H1 (cell line): ENCODE measurements around the gene NR3C1. TPM values are rescaled to one million over a fixed set of nuclear protein-coding genes. Genes with fewer than 3 reads are reported as not detected.

ENCODE experiments used
- CTCF ChIA-PET: fragments of 300-600 bp; sonication (Branson Sonifier 250); formaldehyde crosslinking; loops from one replicate; lab custom pipeline; 2021; ENCODE audit not compliant: partially characterized antibody; lab: Charles Lee
- POLR2A ChIA-PET: fragments of 300-600 bp; sonication (Branson Sonifier 250); formaldehyde crosslinking; loops from one replicate; lab custom pipeline; 2021; ENCODE audit warnings: inconsistent platforms; ENCODE audit not compliant: partially characterized antibody; lab: Charles Lee
- DNase-seq, 2 experiments: peaks; one replicate each; pipeline versions ENCODE4 v3.0.0 to v3.0.0-alpha.2; 2010 to 2022; ENCODE audit warnings: low spot score in 2 of 2, low read depth in 1 of 2, mixed read lengths in 1 of 2
- FAIRE-seq: peaks from 2 replicates; lab custom pipeline; 2011; peaks lifted over from hg19 to GRCh38; lab: Jason Lieb, UNC
- H2AFZ ChIP-seq: 2 replicates; pipeline ENCODE4 v1.8.1; 2012; ENCODE audit warnings: low read length, inconsistent platforms
- H2AK5ac ChIP-seq: 2 replicates; pipeline ENCODE4 v1.6.1; 2013; ENCODE audit warnings: low read depth, low read length
- H2BK120ac ChIP-seq: replicated peaks from 2 replicates; pipeline ENCODE3; 2013; ENCODE audit warnings: low read depth, low read length, inconsistent platforms
- H2BK12ac ChIP-seq: 2 replicates; pipeline ENCODE4 v1.6.1; 2013; ENCODE audit warnings: low read depth, low read length
- H2BK15ac ChIP-seq: 2 replicates; pipeline ENCODE4 v1.6.1; 2013; ENCODE audit warnings: low read length
- H2BK20ac ChIP-seq: 2 replicates; pipeline ENCODE4 v1.6.1; 2013; ENCODE audit warnings: low read length
- H2BK5ac ChIP-seq: 2 replicates; pipeline ENCODE4 v1.6.1; 2013; ENCODE audit warnings: low read depth, low read length
- H3K14ac ChIP-seq: 2 replicates; pipeline ENCODE4 v1.6.1; 2013; ENCODE audit warnings: inconsistent platforms; ENCODE audit not compliant: insufficient read length
- H3K18ac ChIP-seq: 2 replicates; pipeline ENCODE4 v1.6.1; 2013; ENCODE audit warnings: low read length; ENCODE audit errors: extremely low read depth
- H3K23ac ChIP-seq: 2 replicates; pipeline ENCODE4 v1.6.1; 2013; ENCODE audit warnings: inconsistent platforms; ENCODE audit not compliant: insufficient read length
- H3K23me2 ChIP-seq: 2 replicates; pipeline ENCODE4 v1.6.1; 2013; ENCODE audit warnings: low read depth, low read length
- H3K27ac ChIP-seq: 2 replicates; pipeline ENCODE4 v1.6.1; 2011; ENCODE audit warnings: low read depth, low read length, inconsistent platforms
- H3K27me3 ChIP-seq, 4 experiments: replicated peaks in 1 of 4; 1 replicate in 1 of 4; 2 replicates in 3 of 4; pipeline versions ENCODE4 v1.6.1 to v1.8.1; 2011 to 2013; ENCODE audit warnings: low read length in 3 of 4, mild to moderate bottlenecking in 3 of 4, inconsistent platforms in 2 of 4, mixed read lengths in 2 of 4, moderate library complexity in 1 of 4; ENCODE audit not compliant: control insufficient read depth in 3 of 4, insufficient read depth in 3 of 4; ENCODE audit errors: extremely low read depth in 1 of 4
- H3K36me3 ChIP-seq, 4 experiments: 2 replicates each; pipeline versions ENCODE4 v1.6.1 to v1.8.1; 2011 to 2013; ENCODE audit warnings: mild to moderate bottlenecking in 4 of 4, low read length in 3 of 4, moderate library complexity in 2 of 4, control low read depth in 1 of 4, inconsistent platforms in 1 of 4; ENCODE audit not compliant: insufficient read depth in 4 of 4, control insufficient read depth in 2 of 4
- H3K4ac ChIP-seq: replicated peaks from 2 replicates; pipeline ENCODE3; 2013; ENCODE audit warnings: low read length, low read depth, mixed read lengths, inconsistent platforms; ENCODE audit not compliant: insufficient read length
- H3K4me1 ChIP-seq, 4 experiments: replicated peaks in 1 of 4; 1 replicate in 1 of 4; 2 replicates in 3 of 4; pipeline versions ENCODE4 v1.6.1 to v1.8.1; 2011 to 2013; ENCODE audit warnings: low read length in 3 of 4, inconsistent platforms in 2 of 4, mixed read lengths in 1 of 4; ENCODE audit not compliant: insufficient read depth in 4 of 4, control insufficient read depth in 3 of 4
- H3K4me2 ChIP-seq, 2 experiments: 2 replicates each; pipeline versions ENCODE4 v1.6.1 to v1.8.1; 2011 to 2013; ENCODE audit warnings: low read depth in 2 of 2, low read length in 2 of 2, control low read depth in 1 of 2, inconsistent platforms in 1 of 2, mild to moderate bottlenecking in 1 of 2; ENCODE audit not compliant: insufficient read depth in 1 of 2
- H3K4me3 ChIP-seq, 4 experiments: fragments of 200-600, 300-600 bp in 1 of 4; sonication (generic), shearing (Covaris generic), sonication (Bioruptor Twin) in 1 of 4; 2 replicates each; pipeline versions ENCODE4 v1.5.1 to v1.8.1; 2011 to 2016; ENCODE audit warnings: low read length in 4 of 4, low read depth in 3 of 4, control low read depth in 2 of 4, inconsistent platforms in 2 of 4, mild to moderate bottlenecking in 2 of 4, mixed read lengths in 1 of 4, moderate library complexity in 1 of 4; ENCODE audit not compliant: insufficient read depth in 2 of 4; ENCODE audit errors: extremely low read depth in 1 of 4
- H3K56ac ChIP-seq: replicated peaks from 2 replicates; pipeline ENCODE3; 2013; ENCODE audit warnings: low read depth, mild to moderate bottlenecking, mixed read lengths, low read length, inconsistent platforms; ENCODE audit not compliant: insufficient read length
- H3K79me1 ChIP-seq: 2 replicates; pipeline ENCODE4 v1.6.1; 2013; ENCODE audit warnings: low read depth, low read length, control low read depth
- H3K79me2 ChIP-seq, 2 experiments: 2 replicates each; pipeline versions ENCODE4 v1.6.1 to v1.8.1; 2012 to 2013; ENCODE audit warnings: low read length in 2 of 2, mild to moderate bottlenecking in 2 of 2, inconsistent platforms in 1 of 2; ENCODE audit not compliant: insufficient read depth in 2 of 2, control insufficient read depth in 1 of 2
- H3K9ac ChIP-seq, 4 experiments: replicated peaks in 1 of 4; 1 replicate in 1 of 4; 2 replicates in 3 of 4; pipeline versions ENCODE4 v1.6.1 to v1.8.1; 2011 to 2013; ENCODE audit warnings: low read depth in 3 of 4, low read length in 3 of 4, control low read depth in 2 of 4, mild to moderate bottlenecking in 2 of 4, moderate library complexity in 2 of 4, inconsistent platforms in 1 of 4; ENCODE audit errors: extremely low read depth in 1 of 4
- H3K9me3 ChIP-seq, 2 experiments: 2 replicates each; pipeline versions ENCODE4 v1.6.1 to v1.8.1; 2012 to 2013; ENCODE audit warnings: mild to moderate bottlenecking in 2 of 2, moderate library complexity in 2 of 2, control low read depth in 1 of 2, inconsistent platforms in 1 of 2, low read depth in 1 of 2, low read length in 1 of 2, mixed read lengths in 1 of 2; ENCODE audit not compliant: insufficient read depth in 2 of 2
- H4K20me1 ChIP-seq, 2 experiments: replicated peaks in 1 of 2; 2 replicates each; pipeline versions ENCODE3 to v1.8.1; 2011 to 2013; ENCODE audit warnings: inconsistent platforms in 2 of 2, low read length in 2 of 2, mild to moderate bottlenecking in 1 of 2; ENCODE audit not compliant: insufficient read depth in 2 of 2, control insufficient read depth in 1 of 2
- H4K5ac ChIP-seq: 2 replicates; pipeline ENCODE4 v1.6.1; 2013; ENCODE audit warnings: low read length, low read depth, mixed read lengths, inconsistent platforms; ENCODE audit not compliant: insufficient read length
- H4K8ac ChIP-seq: 2 replicates; pipeline ENCODE4 v1.8.0; 2013; ENCODE audit warnings: mild to moderate bottlenecking, moderate library complexity, low read length, inconsistent platforms; ENCODE audit not compliant: insufficient read depth; ENCODE audit errors: extremely low read depth
- H4K91ac ChIP-seq: replicated peaks from 2 replicates; pipeline ENCODE3; 2013; ENCODE audit warnings: low read length, mixed read lengths, inconsistent platforms; ENCODE audit not compliant: insufficient read length
- CBX5 ChIP-seq: fragments of 300-800, 300-1000 bp; sonication (generic); IDR thresholded peaks from 2 replicates; pipeline ENCODE4 v1.7.1; 2016; ENCODE audit warnings: antibody characterized with exemption, low read length, low read depth
- EZH2 ChIP-seq: fragments of 200-600 bp; sonication (generic); IDR thresholded peaks from 2 replicates; pipeline ENCODE4 v1.7.1; 2012; ENCODE audit warnings: low read depth, mild to moderate bottlenecking, moderate library complexity, low read length, inconsistent platforms; ENCODE audit not compliant: severe bottlenecking
- GABPA ChIP-seq: IDR thresholded peaks from 2 replicates; pipeline ENCODE4 v1.6.1; 2011; ENCODE audit warnings: mild to moderate bottlenecking, low read length, moderate library complexity, borderline replicate concordance; ENCODE audit not compliant: insufficient read depth
- HDAC6 ChIP-seq: IDR thresholded peaks from one replicate; pipeline ENCODE4 v1.7.1; 2012; ENCODE audit warnings: low read depth, mild to moderate bottlenecking, inconsistent platforms, low read length, moderate library complexity
- JUN ChIP-seq: IDR thresholded peaks from 2 replicates; pipeline ENCODE4 v1.6.1; 2011; ENCODE audit warnings: low read depth, mild to moderate bottlenecking, improper control_type of control experiment, low read length
- JUND ChIP-seq: IDR thresholded peaks from 2 replicates; pipeline ENCODE4 v1.6.1; 2011; ENCODE audit warnings: mild to moderate bottlenecking, improper control_type of control experiment, low read length
- KDM1A ChIP-seq: fragments of 200-600, 300-600 bp; sonication (generic); IDR thresholded peaks from 2 replicates; pipeline ENCODE4 v1.7.1; 2016; ENCODE audit warnings: mild to moderate bottlenecking, low read length, borderline replicate concordance
- KDM5A ChIP-seq: fragments of 200-600 bp; IDR thresholded peaks from 2 replicates; pipeline ENCODE4 v1.7.1; 2012; ENCODE audit warnings: mild to moderate bottlenecking, low read length, inconsistent platforms, mixed read lengths
- RNF2 ChIP-seq: fragments of 200-900, 300-1000 bp; sonication (generic); IDR thresholded peaks from 2 replicates; pipeline ENCODE4 v1.7.1; 2016; ENCODE audit warnings: borderline replicate concordance, low read depth, mild to moderate bottlenecking, antibody characterized with exemption, low read length; ENCODE audit not compliant: poor library complexity, severe bottlenecking; ENCODE audit errors: missing control alignments
- SIN3A ChIP-seq, 2 experiments: IDR thresholded peaks in 1 of 2; conservative IDR thresholded peaks in 1 of 2; 2 replicates each; pipeline ENCODE4 v1.6.1; 2011 to 2012; ENCODE audit warnings: low read length in 2 of 2, improper control_type of control experiment in 1 of 2, low read depth in 1 of 2, mild to moderate bottlenecking in 1 of 2
- SIX5 ChIP-seq: IDR thresholded peaks from 2 replicates; pipeline ENCODE4 v1.6.1; 2011; ENCODE audit warnings: mild to moderate bottlenecking, low read depth, low read length
- SRF ChIP-seq: IDR thresholded peaks from 2 replicates; pipeline ENCODE4 v1.6.1; 2011; ENCODE audit warnings: mild to moderate bottlenecking, low read depth, low read length, moderate library complexity
- TAF7 ChIP-seq: optimal IDR thresholded peaks from 2 replicates; pipeline ENCODE3; 2011; ENCODE audit warnings: low read depth, mild to moderate bottlenecking, inconsistent platforms, low read length, moderate library complexity, borderline replicate concordance
- TEAD4 ChIP-seq: IDR thresholded peaks from 2 replicates; pipeline ENCODE4 v1.6.1; 2012; ENCODE audit warnings: low read depth, low read length, inconsistent platforms, mixed read lengths
- WGBS, 2 experiments: shearing (Covaris generic) in 1 of 2; methylation state at CpG; one replicate each; pipeline versions ENCODE4 v1.1.6 to v1.1.7; 2013 to 2015; ENCODE audit warnings: low lambda C conversion rate in 2 of 2, mixed read lengths in 2 of 2, inconsistent platforms in 1 of 2, low coverage in 1 of 2, missing lambda C conversion rate in 1 of 2; ENCODE audit not compliant: insufficient replicate concordance in 2 of 2, insufficient coverage in 1 of 2, insufficient read length in 1 of 2; ENCODE audit errors: extremely low coverage in 1 of 2, missing lambda C conversion rate in 1 of 2; 5-methylcytosine and 5-hydroxymethylcytosine counted together
- polyA plus RNA-seq, 7 experiments: library from polyadenylated mRNA; depleted of rRNA in 3 of 7; stranded (reverse) in 5 of 7; unstranded in 2 of 7; fragments of >200 nt in 5 of 7; fragments of 200-250 nt in 2 of 7; gene quantifications; 1 replicate in 5 of 7; 2 replicates in 1 of 7; 4 replicates in 1 of 7; pipeline versions ENCODE4 v1.2.1 to v1.2.3, GENCODE V29; 2011 to 2013; ENCODE audit warnings: missing spikeins in 2 of 7, mixed read lengths in 2 of 7
- total RNA-seq: library from RNA; stranded (reverse); fragmentation: NEBNext Ultra II Directional; extraction: Animal tissue kit (Norgen Biotek cat#: 25700); gene quantifications from 2 replicates; pipeline ENCODE4 v1.2.1, GENCODE V29; 2021

Gene NR3C1
- total and polyA plus RNA-seq, 2 of the 8 experiments (the other 6 are each of a cell fraction or from before 2014, with no cell fraction given): 1.7 to 5.4 TPM

GRCh38 chr5:143390941-143391340 lies 12.5 kb downstream of the NR3C1 start:
- 97% methylated on average over 2 of the region's 2 CpGs; no CpG with 5 or more reads in 1 of the 2 experiments for WGBS, 2 experiments
- H3K79me2 ChIP-seq: peaks cover 0 to 21% of the 10 kb centered on the region in 2 experiments; a peak in 2 of 4 replicates
- H3K4me3 ChIP-seq: no peak overlapping the region
- H3K4me1 ChIP-seq: peaks cover 0 to 10% (median 1%) of the 10 kb centered on the region in 4 experiments; a peak in 3 of 7 replicates
- no peak overlapping the region for H2BK15ac ChIP-seq
- H3K27me3 ChIP-seq: no peaks in the 10 kb centered on the region
- no peak for DNase-seq
- no peak overlapping the region for H2BK120ac ChIP-seq
- FAIRE-seq: no peak
- no peak overlapping the region for H3K56ac ChIP-seq
- no peak overlapping the region for H2BK20ac ChIP-seq
- H4K5ac ChIP-seq: no peak overlapping the region
- H3K9me3 ChIP-seq: peaks cover under 1 to 2% of the 10 kb centered on the region in 2 experiments; a peak in 3 of 4 replicates
- H3K9ac ChIP-seq: no peak overlapping the region
- TF ChIP-seq TAF7 (no peak), KDM5A (no peak), EZH2 (no peak), JUND (no peak), SIN3A (conservative IDR thresholded peaks at IDR 0.05 in 1 of 2, IDR thresholded peaks at IDR 0.05 in 1 of 2; ENCODE audit: low read depth in 1 of 2, low read length in 2 of 2) (no peak), CBX5 (no peak), GABPA (no peak), KDM1A (no peak), HDAC6 (no peak), TEAD4 (no peak), RNF2 (no peak), SIX5 (no peak), JUN (no peak), SRF (no peak)
- 0 out of 8 replicates have a peak, but pooled peaks cover 0 to under 1% (median 0%) of the 10 kb centered on the region in 4 experiments for H3K36me3 ChIP-seq
- no peak overlapping the region for H2BK5ac ChIP-seq
- no peak overlapping the region for H2AFZ ChIP-seq
- H3K27ac ChIP-seq: no peak overlapping the region
- H3K4ac ChIP-seq: no peak overlapping the region
- no peak overlapping the region for H3K23ac ChIP-seq
- H2BK12ac ChIP-seq: no peak overlapping the region
- no peak overlapping the region for H4K91ac ChIP-seq
- H3K14ac ChIP-seq: no peak overlapping the region
- no peak overlapping the region for H3K18ac ChIP-seq
- H3K23me2 ChIP-seq: no peaks in the 10 kb centered on the region
- no peak overlapping the region for H3K4me2 ChIP-seq
- no peaks in the 10 kb centered on the region for H4K20me1 ChIP-seq
- POLR2A ChIA-PET: no interaction called here
- H4K8ac ChIP-seq: no peak overlapping the region
- no peak overlapping the region for H2AK5ac ChIP-seq
- no peaks in the 10 kb centered on the region for H3K79me1 ChIP-seq
- CTCF ChIA-PET: interaction anchor here (0.8 kb wide), 1 partner anchor 14 kb away, joined by 3 read pairs; no protein-coding TSS in a partner anchor
